ENCODE results near the gene NXPH4. TPM values are rescaled to one million over a fixed set of nuclear protein-coding genes. Genes with fewer than 3 reads are reported as not detected.

Gene NXPH4
- total RNA-seq, 1 experiment from 2014 or later, result 2.2 TPM

DNA sequence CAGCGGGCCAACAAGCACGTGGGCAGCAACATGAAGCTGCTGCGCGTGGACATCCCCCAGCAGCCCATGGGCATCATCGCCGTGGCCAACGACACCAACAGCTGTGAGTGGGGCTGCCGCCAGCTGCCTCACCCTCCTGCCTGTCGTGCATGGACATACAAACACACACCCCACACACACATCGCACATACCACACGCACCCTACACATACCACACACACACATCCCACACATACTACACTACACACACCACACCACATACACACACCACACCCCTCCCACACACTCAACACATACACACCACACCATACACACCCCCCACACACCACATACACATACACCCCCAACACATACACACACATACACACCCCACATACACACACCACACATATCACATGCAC, 25.2 kb upstream of the NXPH4 start:
- no peak overlapping the region for H3K4me3 ChIP-seq (ENCODE audit: insufficient read depth, low read depth, low read length)
- no peak for DNase-seq
- no peaks in the 10 kb centered on the region for H3K27me3 ChIP-seq (ENCODE audit: control insufficient read depth, insufficient read depth, low read length)
- H3K36me3 ChIP-seq (replicated peaks; ENCODE audit: control insufficient read depth, insufficient read depth, low read length), result peaks cover 77% of the 10 kb centered on the region

GRCh38 chr12:57192920-57193319, 23.7 kb upstream of the NXPH4 start:
- Histone ChIP-seq H3K36me3 (replicated peaks; ENCODE audit: control insufficient read depth, insufficient read depth, low read length) (peaks cover 77% of the 10 kb centered on the region), H3K4me3 (ENCODE audit: insufficient read depth, low read depth, low read length) (no peak overlapping the region), H3K27me3 (ENCODE audit: control insufficient read depth, insufficient read depth, low read length) (no peaks in the 10 kb centered on the region)
- DNase-seq, result no peak

- Histone ChIP-seq H3K36me3 (replicated peaks; ENCODE audit: control insufficient read depth, insufficient read depth, low read length) (peaks cover 80% of the 10 kb centered on the region), H3K4me3 (ENCODE audit: insufficient read depth, low read depth, low read length) (no peak overlapping the region), H3K27me3 (ENCODE audit: control insufficient read depth, insufficient read depth, low read length) (no peaks in the 10 kb centered on the region)
- DNase-seq, result no peak
These were observed 22.8 kb upstream of the NXPH4 start for GRCh38 chr12:57193706-57194245.

GRCh38 chr12:57194253-57194652, 22.3 kb upstream of the NXPH4 start:
- no peaks in the 10 kb centered on the region for H3K27me3 ChIP-seq (ENCODE audit: control insufficient read depth, insufficient read depth, low read length)
- H3K4me3 ChIP-seq (ENCODE audit: insufficient read depth, low read depth, low read length), result no peak overlapping the region
- no peak for DNase-seq
- peaks cover 80% of the 10 kb centered on the region for H3K36me3 ChIP-seq (replicated peaks; ENCODE audit: control insufficient read depth, insufficient read depth, low read length)

GRCh38 chr12:57195186-57195585, 21.4 kb upstream of the NXPH4 start:
- no peak for DNase-seq
- Histone ChIP-seq H3K36me3 (replicated peaks; ENCODE audit: control insufficient read depth, insufficient read depth, low read length) (peaks cover 82% of the 10 kb centered on the region), H3K27me3 (ENCODE audit: control insufficient read depth, insufficient read depth, low read length) (no peaks in the 10 kb centered on the region), H3K4me3 (ENCODE audit: insufficient read depth, low read depth, low read length) (no peak overlapping the region)

- DNase-seq, result no peak
- peaks cover 80% of the 10 kb centered on the region for H3K36me3 ChIP-seq (replicated peaks; ENCODE audit: control insufficient read depth, insufficient read depth, low read length)
- H3K27me3 ChIP-seq (ENCODE audit: control insufficient read depth, insufficient read depth, low read length), result no peaks in the 10 kb centered on the region
- no peak overlapping the region for H3K4me3 ChIP-seq (ENCODE audit: insufficient read depth, low read depth, low read length)
These were observed 20.8 kb upstream of the NXPH4 start for GRCh38 chr12:57195611-57196371.

DNA sequence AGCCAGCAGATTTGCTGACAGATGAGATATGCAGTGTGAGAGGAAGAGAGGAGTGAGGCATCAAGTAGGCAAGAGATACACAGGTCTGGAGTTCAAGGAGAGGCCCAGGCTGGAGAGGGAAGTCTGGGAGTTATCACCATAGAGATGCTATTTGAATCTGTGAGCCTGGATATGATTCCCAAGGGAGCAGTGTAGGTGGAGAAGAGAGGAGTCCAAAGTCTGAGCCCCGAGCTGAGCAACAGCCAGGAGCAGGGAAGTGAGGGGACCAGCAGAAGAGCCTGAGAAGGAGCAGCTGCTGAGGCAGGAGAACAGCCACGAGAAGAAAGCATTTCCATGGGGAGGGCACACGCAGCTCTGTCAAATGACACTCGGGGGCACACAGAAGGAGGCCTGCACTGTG, 20.2 kb upstream of the NXPH4 start:
- Histone ChIP-seq H3K36me3 (replicated peaks; ENCODE audit: control insufficient read depth, insufficient read depth, low read length) (peaks cover 80% of the 10 kb centered on the region), H3K4me3 (ENCODE audit: insufficient read depth, low read depth, low read length) (no peak overlapping the region), H3K27me3 (ENCODE audit: control insufficient read depth, insufficient read depth, low read length) (no peaks in the 10 kb centered on the region)
- DNase-seq, result no peak

- no peak for DNase-seq
- H3K4me3 ChIP-seq (ENCODE audit: insufficient read depth, low read depth, low read length), result no peak overlapping the region
- H3K27me3 ChIP-seq (ENCODE audit: control insufficient read depth, insufficient read depth, low read length), result no peaks in the 10 kb centered on the region
- peaks cover 75% of the 10 kb centered on the region for H3K36me3 ChIP-seq (replicated peaks; ENCODE audit: control insufficient read depth, insufficient read depth, low read length)
These were observed 19.6 kb upstream of the NXPH4 start for GRCh38 chr12:57196956-57197355.

GRCh38 chr12:57198329-57198728, 18.3 kb upstream of the NXPH4 start:
- no peaks in the 10 kb centered on the region for H3K27me3 ChIP-seq (ENCODE audit: control insufficient read depth, insufficient read depth, low read length)
- no peak for DNase-seq
- no peak overlapping the region for H3K4me3 ChIP-seq (ENCODE audit: insufficient read depth, low read depth, low read length)
- H3K36me3 ChIP-seq (replicated peaks; ENCODE audit: control insufficient read depth, insufficient read depth, low read length), result peaks cover 73% of the 10 kb centered on the region

DNA sequence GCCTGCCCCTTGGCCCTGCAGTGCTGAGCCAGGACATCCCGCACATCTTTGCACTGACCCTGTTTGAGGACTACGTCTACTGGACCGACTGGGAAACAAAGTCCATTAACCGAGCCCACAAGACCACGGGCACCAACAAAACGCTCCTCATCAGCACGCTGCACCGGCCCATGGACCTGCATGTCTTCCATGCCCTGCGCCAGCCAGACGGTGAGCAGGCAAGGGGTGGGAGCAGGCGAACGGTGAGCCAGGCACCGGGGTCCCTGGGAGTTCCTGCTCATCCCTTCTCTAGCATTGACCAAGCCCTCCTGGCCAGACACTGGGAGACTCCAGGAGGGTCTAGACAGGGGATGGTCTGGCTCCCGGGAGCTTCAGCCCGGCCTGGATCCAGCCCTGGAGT, 17.4 kb upstream of the NXPH4 start:
- Histone ChIP-seq H3K36me3 (replicated peaks; ENCODE audit: control insufficient read depth, insufficient read depth, low read length) (peaks cover 72% of the 10 kb centered on the region), H3K27me3 (ENCODE audit: control insufficient read depth, insufficient read depth, low read length) (no peaks in the 10 kb centered on the region), H3K4me3 (ENCODE audit: insufficient read depth, low read depth, low read length) (no peak overlapping the region)
- no peak for DNase-seq

- Histone ChIP-seq H3K4me3 (ENCODE audit: insufficient read depth, low read depth, low read length) (no peak overlapping the region), H3K36me3 (replicated peaks; ENCODE audit: control insufficient read depth, insufficient read depth, low read length) (peaks cover 72% of the 10 kb centered on the region), H3K27me3 (ENCODE audit: control insufficient read depth, insufficient read depth, low read length) (no peaks in the 10 kb centered on the region)
- DNase-seq, result no peak
These were observed 16.1 kb upstream of the NXPH4 start for GRCh38 chr12:57200497-57200896.

- H3K36me3 ChIP-seq (replicated peaks; ENCODE audit: control insufficient read depth, insufficient read depth, low read length), result peaks cover 72% of the 10 kb centered on the region
- DNase-seq, result no peak
- no peaks in the 10 kb centered on the region for H3K27me3 ChIP-seq (ENCODE audit: control insufficient read depth, insufficient read depth, low read length)
- no peak overlapping the region for H3K4me3 ChIP-seq (ENCODE audit: insufficient read depth, low read depth, low read length)
These were observed 15.4 kb upstream of the NXPH4 start for GRCh38 chr12:57201219-57201618.

DNA sequence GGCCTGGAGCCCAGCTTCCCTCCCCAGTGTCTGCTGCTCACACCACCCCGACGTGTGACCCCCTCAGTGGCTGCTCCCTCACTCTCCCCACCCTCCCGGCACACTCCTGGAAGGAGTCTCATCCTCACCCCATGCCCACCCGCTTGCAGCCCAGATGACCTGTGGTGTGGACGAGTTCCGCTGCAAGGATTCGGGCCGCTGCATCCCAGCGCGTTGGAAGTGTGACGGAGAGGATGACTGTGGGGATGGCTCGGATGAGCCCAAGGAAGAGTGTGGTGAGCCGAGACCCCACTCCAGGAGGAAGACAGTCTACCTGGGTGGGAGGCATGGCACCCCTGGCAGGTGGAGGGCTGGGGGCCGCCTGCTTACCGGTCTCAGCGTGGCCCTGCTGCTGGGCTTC, 15.0 kb upstream of the NXPH4 start:
- no peak overlapping the region for H3K4me3 ChIP-seq (ENCODE audit: insufficient read depth, low read depth, low read length)
- H3K36me3 ChIP-seq (replicated peaks; ENCODE audit: control insufficient read depth, insufficient read depth, low read length), result peaks cover 72% of the 10 kb centered on the region
- DNase-seq, result no peak

DNA sequence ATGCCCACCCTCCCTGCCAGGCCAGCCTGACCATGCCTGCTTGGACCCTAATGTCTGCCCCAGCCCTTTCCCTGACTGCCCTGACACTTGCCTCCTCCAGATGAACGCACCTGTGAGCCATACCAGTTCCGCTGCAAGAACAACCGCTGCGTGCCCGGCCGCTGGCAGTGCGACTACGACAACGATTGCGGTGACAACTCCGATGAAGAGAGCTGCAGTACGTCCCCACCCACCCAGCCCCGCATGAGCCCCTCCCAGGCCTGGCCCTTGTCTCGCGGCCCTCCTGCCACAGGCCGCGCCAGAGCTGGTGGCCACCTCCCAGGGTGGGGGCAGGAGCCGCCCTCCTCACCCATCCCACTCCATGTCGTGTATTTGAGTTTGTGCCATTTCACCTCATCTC, 14.3 kb upstream of the NXPH4 start:
- Histone ChIP-seq H3K4me3 (ENCODE audit: insufficient read depth, low read depth, low read length) (no peak overlapping the region), H3K27me3 (ENCODE audit: control insufficient read depth, insufficient read depth, low read length) (no peaks in the 10 kb centered on the region), H3K36me3 (replicated peaks; ENCODE audit: control insufficient read depth, insufficient read depth, low read length) (peaks cover 65% of the 10 kb centered on the region)
- DNase-seq, result no peak

More for the DNA sequence above, 15.0 kb upstream of the NXPH4 start:
- no peaks in the 10 kb centered on the region for H3K27me3 ChIP-seq (ENCODE audit: control insufficient read depth, insufficient read depth, low read length)

DNA sequence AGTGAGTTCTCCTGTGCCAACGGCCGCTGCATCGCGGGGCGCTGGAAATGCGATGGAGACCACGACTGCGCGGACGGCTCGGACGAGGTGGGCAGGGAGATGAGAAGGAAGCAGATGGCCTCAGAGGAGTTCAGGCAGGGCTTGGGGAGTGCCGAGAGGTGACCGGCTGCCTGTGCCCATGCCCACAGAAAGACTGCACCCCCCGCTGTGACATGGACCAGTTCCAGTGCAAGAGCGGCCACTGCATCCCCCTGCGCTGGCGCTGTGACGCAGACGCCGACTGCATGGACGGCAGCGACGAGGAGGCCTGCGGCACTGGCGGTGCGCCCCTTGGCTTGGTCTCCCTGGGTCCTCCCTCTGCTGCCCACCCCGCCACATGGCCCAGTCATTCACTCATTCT, 13.4 kb upstream of the NXPH4 start:
- no peak for DNase-seq
- Histone ChIP-seq H3K4me3 (ENCODE audit: insufficient read depth, low read depth, low read length) (no peak overlapping the region), H3K27me3 (ENCODE audit: control insufficient read depth, insufficient read depth, low read length) (no peaks in the 10 kb centered on the region), H3K36me3 (replicated peaks; ENCODE audit: control insufficient read depth, insufficient read depth, low read length) (peaks cover 58% of the 10 kb centered on the region)

All from H7 (cell line).